ENCODE results near the gene CFAP45.
"Not testable (repeated sequence)": the region's sequence is repeated elsewhere in the genome, so short reads cannot be mapped to it uniquely, and the experiment has no call there.

CFAP45 gene

DNA sequence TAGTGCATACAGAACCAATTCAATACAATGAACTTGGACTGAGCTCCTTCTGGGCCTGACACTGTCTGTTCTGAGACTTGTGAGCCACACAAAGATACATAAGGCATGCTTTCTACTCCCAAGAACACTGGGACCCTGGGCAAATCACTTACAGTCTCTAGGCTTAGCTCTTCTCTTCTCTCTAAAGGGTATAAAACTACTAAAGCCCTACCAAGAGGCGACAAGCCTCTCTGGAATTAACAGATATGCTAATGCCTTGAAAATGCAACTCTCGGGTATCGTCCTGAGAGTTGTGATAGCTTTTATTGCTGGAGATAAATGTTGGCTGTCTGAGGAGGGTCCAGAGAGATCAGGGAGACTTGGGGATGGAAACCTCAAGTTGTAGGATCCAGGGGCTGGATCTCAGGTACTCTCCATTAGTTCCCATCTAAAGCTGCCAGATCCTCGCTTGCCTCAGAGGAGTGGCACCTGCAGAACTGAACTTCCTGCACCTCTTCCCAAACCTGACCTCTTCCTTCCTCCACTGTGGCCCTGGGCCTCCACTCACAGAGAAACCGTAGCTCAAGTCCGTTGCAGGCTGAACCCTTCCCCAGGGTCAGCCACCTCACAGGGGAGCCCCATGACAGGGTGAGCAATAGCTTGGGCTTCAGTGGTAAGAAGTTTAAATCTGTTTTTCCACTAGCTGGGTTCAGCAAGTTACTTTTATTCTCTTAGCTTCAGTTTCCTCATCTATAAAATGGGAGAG, 11.5 kb upstream of the CFAP45 start:
- no peak for DNase-seq
- no peaks in the 10 kb centered on the region for H3K27me3 ChIP-seq
- peaks cover 0 to 30% (median 17%) of the 10 kb centered on the region in 4 donors for H3K4me1 ChIP-seq
- TF ChIP-seq, protein P1, sequence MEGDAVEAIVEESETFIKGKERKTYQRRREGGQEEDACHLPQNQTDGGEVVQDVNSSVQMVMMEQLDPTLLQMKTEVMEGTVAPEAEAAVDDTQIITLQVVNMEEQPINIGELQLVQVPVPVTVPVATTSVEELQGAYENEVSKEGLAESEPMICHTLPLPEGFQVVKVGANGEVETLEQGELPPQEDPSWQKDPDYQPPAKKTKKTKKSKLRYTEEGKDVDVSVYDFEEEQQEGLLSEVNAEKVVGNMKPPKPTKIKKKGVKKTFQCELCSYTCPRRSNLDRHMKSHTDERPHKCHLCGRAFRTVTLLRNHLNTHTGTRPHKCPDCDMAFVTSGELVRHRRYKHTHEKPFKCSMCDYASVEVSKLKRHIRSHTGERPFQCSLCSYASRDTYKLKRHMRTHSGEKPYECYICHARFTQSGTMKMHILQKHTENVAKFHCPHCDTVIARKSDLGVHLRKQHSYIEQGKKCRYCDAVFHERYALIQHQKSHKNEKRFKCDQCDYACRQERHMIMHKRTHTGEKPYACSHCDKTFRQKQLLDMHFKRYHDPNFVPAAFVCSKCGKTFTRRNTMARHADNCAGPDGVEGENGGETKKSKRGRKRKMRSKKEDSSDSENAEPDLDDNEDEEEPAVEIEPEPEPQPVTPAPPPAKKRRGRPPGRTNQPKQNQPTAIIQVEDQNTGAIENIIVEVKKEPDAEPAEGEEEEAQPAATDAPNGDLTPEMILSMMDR (IDR thresholded peaks at IDR 0.05) = no peak
- H3K36me3 ChIP-seq = no peaks in the 10 kb centered on the region
- H3K9me3 ChIP-seq = no peaks in the 10 kb centered on the region
- H3K4me3 ChIP-seq = no peak overlapping the region
- peak overlapping the region; percentile 4 to 69 for H3K27ac ChIP-seq
- intact Hi-C loops (cut with DNase I; ENCODE audit: low total_unique reads) = no loop called here

DNA sequence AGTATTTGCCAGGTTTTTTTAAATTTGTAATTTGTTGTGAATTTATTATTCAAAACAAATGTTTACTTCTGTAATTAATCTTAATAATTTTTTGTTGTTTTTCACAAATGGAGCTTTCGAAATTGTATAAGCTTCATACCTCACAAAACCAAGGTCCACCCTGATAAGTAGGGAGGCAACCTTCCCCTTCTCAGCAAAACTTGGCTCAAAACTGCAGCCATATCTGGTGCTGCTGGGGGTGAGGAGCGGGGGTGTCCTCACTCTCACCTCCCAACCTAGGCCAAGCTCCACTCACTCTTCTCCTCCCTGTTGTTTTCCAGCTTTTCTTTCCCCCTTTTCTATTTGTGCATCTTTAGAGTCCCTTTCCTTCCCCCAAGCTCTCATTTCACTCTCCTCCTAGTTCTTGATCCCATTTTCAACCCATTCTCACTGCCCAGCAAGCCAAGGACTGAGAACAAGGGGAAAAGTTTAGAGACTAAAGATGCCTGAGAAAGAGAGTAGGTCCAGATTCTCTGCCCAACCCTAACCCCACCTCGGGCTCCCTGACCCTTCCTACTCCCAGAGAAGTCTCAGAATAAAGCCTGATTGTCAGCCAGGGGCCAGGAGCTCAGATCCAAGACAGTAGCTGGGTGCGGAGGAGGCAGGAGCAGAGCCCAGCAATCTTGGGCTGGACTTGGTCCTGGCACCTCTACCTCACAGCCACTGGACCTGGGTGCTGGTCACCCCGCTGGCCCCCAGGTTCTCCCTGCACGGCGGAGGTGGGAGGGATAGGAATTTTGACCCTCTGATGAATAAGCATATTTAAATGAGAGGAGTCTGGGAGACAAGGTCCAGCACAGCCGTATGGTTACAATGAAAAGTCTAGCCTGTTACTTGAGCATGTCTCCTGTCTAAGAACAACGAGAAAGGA, 8.3 kb upstream of the CFAP45 start:
- TF ChIP-seq, protein P1 (IDR thresholded peaks at IDR 0.05) = no peak
- Histone ChIP-seq H3K36me3 (no peaks in the 10 kb centered on the region), H3K9me3 (no peaks in the 10 kb centered on the region), H3K27ac (no peak overlapping the region), H3K27me3 (no peaks in the 10 kb centered on the region), H3K4me1 (peaks cover 0 to 14% (median 7%) of the 10 kb centered on the region in 4 donors), H3K4me3 (no peak overlapping the region)
- DNase-seq = no peak
- intact Hi-C loops (cut with DNase I; ENCODE audit: low total_unique reads) = no loop called here

DNA sequence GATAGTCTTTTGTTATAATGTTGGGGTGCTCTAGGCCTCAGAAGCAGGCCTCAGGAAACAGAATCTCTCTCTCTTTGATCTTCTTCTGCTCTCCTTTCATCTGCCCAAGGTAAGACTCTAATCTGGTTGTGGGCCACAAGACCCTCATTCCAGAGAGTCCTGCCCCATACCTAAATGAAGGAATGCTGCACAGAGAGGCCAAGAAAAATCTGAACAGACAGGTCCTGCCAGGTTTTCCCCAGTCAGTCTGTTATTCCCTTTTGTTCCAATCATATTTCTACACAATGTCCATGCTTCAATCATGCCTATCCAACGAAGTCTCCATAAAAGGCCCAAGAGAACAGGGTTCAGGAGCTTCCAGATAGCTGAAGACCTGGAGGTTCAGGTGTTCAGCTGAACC, 7.0 kb upstream of the CFAP45 start:
- intact Hi-C loops (cut with DNase I; ENCODE audit: low total_unique reads) = no loop called here
- no peaks in the 10 kb centered on the region for H3K9me3 ChIP-seq
- H3K4me1 ChIP-seq = peaks cover 0 to 14% (median 7%) of the 10 kb centered on the region in 4 donors
- no peaks in the 10 kb centered on the region for H3K36me3 ChIP-seq
- TF ChIP-seq, protein P1 (IDR thresholded peaks at IDR 0.05) = no peak
- no peak overlapping the region for H3K27ac ChIP-seq
- H3K27me3 ChIP-seq = no peaks in the 10 kb centered on the region
- no peak overlapping the region for H3K4me3 ChIP-seq
- DNase-seq = no peak

DNA sequence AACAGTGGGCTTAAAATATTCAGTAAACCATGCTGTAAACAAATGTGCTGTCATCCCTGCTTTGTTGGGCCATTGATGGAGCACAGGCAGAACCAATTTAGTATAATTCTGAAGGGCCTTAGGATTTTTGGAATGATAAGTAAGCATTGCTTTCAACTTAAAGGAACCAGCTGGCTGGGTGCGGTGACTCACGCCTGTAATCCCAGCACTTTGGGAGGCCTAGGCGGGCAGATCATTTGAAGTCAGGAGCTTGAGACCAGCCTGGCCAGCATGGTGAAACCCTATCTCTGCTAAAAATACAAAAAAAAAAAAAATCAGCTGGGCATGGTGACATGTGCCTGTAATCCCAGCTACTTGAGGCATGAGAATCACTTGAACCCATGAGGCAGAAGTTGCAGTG, 4.1 kb upstream of the CFAP45 start:
- H3K27ac ChIP-seq; H3K36me3 ChIP-seq; intact Hi-C loops (cut with DNase I; ENCODE audit: low total_unique reads); DNase-seq; H3K4me3 ChIP-seq; H3K9me3 ChIP-seq; H3K27me3 ChIP-seq: not testable (repeated sequence)
- peaks cover 0 to 22% (median 19%) of the 10 kb centered on the region in 4 donors for H3K4me1 ChIP-seq

DNA sequence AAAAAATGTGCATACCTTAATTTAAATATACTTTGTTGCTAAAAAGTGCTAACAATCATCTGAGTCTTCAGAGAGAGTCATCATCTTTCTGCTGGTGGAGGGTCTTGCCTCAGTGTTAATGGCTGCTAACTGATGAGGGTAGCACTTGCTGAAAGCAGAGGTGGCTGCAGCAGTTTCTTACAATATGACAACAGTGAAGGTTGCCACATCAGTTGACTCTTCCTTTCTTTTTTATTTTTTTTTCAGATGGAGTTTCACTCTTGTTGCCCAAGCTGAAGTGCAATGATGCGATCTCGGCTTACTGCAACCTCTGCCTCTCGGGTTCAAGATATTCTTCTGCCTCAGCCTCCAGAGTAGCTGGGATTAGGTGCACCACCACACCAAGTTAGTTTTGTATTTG, 2.6 kb upstream of the CFAP45 start:
- Histone ChIP-seq H3K9me3 (no peaks in the 10 kb centered on the region), H3K27me3 (no peaks in the 10 kb centered on the region), H3K36me3 (no peaks in the 10 kb centered on the region), H3K27ac (no peak overlapping the region), H3K4me1 (peaks cover 0 to 22% (median 19%) of the 10 kb centered on the region in 4 donors), H3K4me3 (no peak overlapping the region)
- TF ChIP-seq, protein P1 (IDR thresholded peaks at IDR 0.05) = no peak
- DNase-seq = no peak
- intact Hi-C loops (cut with DNase I; ENCODE audit: low total_unique reads) = no loop called here

Measured in tibial artery (tissue), 4 donors.